GM18520 (cell line): ENCODE results near the gene FOXN3.
"Not testable (repeated sequence)": the region's sequence is repeated elsewhere in the genome, so short reads cannot be mapped to it uniquely, and the experiment has no call there.

Experiments used
- ATAC-seq: cut with Tn5 transposase; IDR thresholded peaks from one replicate; pipeline ENCODE4 v1.9.1; 2021; ENCODE audit not compliant: unreplicated experiment

The FOXN3 gene

GRCh38 chr14:89111232-89111631, 305.8 kb downstream of the FOXN3 start:
- ATAC-seq = not testable (repeated sequence)

DNA sequence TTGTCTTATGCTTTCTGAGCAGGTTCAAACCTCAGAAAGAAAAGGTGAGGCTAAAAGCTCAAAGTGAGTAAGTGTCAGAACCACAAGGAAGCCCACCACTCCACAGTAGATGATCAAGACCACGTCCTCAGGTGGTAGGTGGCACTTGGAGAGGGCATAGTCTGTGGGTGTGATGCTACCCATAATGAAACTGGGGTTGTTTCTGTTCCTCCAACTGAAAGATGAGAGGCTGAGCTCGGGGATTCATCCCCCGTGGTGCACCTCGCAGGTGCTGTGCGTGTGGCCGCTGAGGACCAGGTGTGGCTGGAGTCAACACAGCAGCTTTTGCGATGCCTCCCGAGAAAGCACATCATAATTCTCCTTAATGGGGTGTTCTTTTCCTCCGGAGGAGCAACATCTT, 306.9 kb downstream of the FOXN3 start:
- ATAC-seq = no peak

GRCh38 chr14:89108608-89109007, 308.4 kb downstream of the FOXN3 start:
- no peak for ATAC-seq

DNA sequence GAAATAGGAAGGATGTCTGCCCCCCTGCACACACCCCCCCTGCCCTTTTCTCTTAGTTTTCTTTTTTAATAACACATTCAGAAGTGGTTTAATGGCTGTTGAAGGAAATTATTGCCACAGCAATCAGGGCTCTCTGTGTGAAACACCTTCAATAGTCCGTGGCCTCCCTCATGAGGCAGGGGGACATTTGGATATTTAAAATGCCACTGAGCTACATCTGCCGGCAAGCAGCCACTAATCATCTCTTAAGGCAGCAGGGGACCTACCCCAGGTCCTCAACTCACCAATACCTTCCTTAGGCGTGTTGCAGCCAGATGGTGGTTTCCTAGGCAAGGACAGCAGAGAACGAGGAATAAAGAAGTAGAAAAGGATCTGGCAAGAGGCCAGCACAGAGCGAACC, 309.4 kb downstream of the FOXN3 start:
- no peak for ATAC-seq
